ENCODE results near the gene JARID2.

DNA sequence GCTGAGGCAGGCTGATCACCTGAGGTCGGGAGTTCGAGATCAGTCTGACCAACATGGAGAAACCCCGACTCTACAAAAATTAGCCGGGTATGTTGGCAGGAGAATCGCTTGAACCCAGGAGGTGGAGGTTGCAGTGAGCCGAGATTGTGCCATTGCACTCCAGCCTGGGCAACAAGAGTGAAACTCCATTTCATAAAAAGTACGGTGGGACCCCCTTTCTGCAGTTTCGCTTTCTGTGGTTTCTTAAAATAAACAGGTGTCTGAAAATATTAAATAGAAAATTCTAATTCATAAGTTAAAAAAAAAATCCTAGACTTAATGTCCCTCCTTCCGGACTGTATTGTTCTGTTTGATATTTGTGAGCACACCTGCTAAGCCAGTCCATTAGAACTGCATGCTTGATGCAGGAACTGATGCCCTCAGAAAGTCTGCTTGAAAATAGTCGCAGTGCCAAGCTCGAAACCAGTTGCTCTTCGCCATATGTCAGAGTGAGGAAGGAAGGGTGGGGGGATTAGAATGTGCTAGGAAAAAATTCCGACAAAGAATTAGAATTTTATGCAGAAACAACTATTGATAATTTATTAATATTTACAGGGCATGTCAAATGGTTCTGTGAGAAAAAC, 85.9 kb downstream of the JARID2 start:
- TF ChIP-seq SP1 (IDR thresholded peaks at IDR 0.05; ENCODE audit: low read depth) (no peak), POLR2A (IDR thresholded peaks at IDR 0.05; ENCODE audit: borderline replicate concordance, extremely low read depth, insufficient read depth, insufficient read length) (no peak), CTCF (IDR thresholded peaks at IDR 0.05 in 2 of 3, conservative IDR thresholded peaks at IDR 0.05 in 1 of 3; ENCODE audit: borderline replicate concordance in 1 of 3, insufficient read depth in 1 of 3, low read depth in 2 of 3, low read length in 2 of 3) (no peak), YY1 (IDR thresholded peaks at IDR 0.05; ENCODE audit: extremely low read depth, insufficient replicate concordance, low read depth, low read length) (no peak), POLR2AphosphoS5 (IDR thresholded peaks at IDR 0.05; ENCODE audit: low read depth, low read length) (no peak), REST (IDR thresholded peaks at IDR 0.05; ENCODE audit: low read depth) (no peak), ZFX (IDR thresholded peaks at IDR 0.05) (no peak), EZH2phosphoT487 (IDR thresholded peaks at IDR 0.05; ENCODE audit: borderline replicate concordance) (no peak), EZH2 (IDR thresholded peaks at IDR 0.05) (no peak), MAX (IDR thresholded peaks at IDR 0.05) (no peak), CEBPB (IDR thresholded peaks at IDR 0.05; ENCODE audit: low read depth) (no peak), JUND (IDR thresholded peaks at IDR 0.05) (no peak), RAD21 (IDR thresholded peaks at IDR 0.05; ENCODE audit: low read depth) (no peak), ZNF274 (IDR thresholded peaks at IDR 0.05; ENCODE audit: low read depth, low read length) (no peak)
